Motor neuron (in vitro differentiated cells): ENCODE results near the gene PDE10A. TPM values are rescaled to one million over a fixed set of nuclear protein-coding genes. Genes with fewer than 3 reads are reported as not detected.
"Not testable (repeated sequence)": the region's sequence is repeated elsewhere in the genome, so short reads cannot be mapped to it uniquely, and the experiment has no call there.

Source experiments
- ATAC-seq, 8 experiments: fragments of 200-7000 bp; cut with Tn5 transposase; replicated peaks in 6 of 8; 2 replicates each; pipeline ENCODE4 v1.8.0; 2021; ENCODE audit warnings: mild to moderate bottlenecking in 8 of 8, moderate library complexity in 8 of 8
- H3K27ac ChIP-seq, 2 donors: fragments of 250-450 bp; sonication (Bioruptor Pico); 2 replicates each; pipeline ENCODE4 v1.9.0; 2021; ENCODE audit warnings: antibody characterized with exemption in 2 of 2, mild to moderate bottlenecking in 2 of 2, moderate library complexity in 1 of 2
- H3K4me1 ChIP-seq, 2 donors: fragments of 250-450 bp; sonication (Bioruptor Pico); replicated peaks in 1 of 2; 2 replicates each; pipeline ENCODE4 v1.6.1; 2021; ENCODE audit warnings: antibody characterized with exemption in 2 of 2, mild to moderate bottlenecking in 2 of 2, moderate library complexity in 1 of 2
- H3K4me3 ChIP-seq, 5 donors: fragments of 250-450 bp; sonication (Bioruptor Pico); 2 replicates each; pipeline ENCODE4 v1.9.0; 2021; ENCODE audit warnings: antibody characterized with exemption in 5 of 5, mild to moderate bottlenecking in 5 of 5, moderate library complexity in 4 of 5
- WGBS, 10 experiments: fragments of 450-650 bp; shearing (Covaris generic); methylation state at CpG; one replicate each; pipeline ENCODE4 v1.0.0; 2022; 5-methylcytosine and 5-hydroxymethylcytosine counted together
- in situ Hi-C, 9 experiments: fragments of 400-800 bp; cut with MboI; loops; one replicate each; pipeline ENCODE4 v1.15.0; 2021; ENCODE audit warnings: low sequenced_read_pairs in 9 of 9, low pct_unique_long_range_greater_than_20kb in 2 of 9; ENCODE audit not compliant: unreplicated experiment in 9 of 9
- total RNA-seq, 8 experiments: library from RNA; unstranded; fragments of 300-600 nt; gene quantifications; 2 replicates each; pipeline versions ENCODE4 v1.2.3 to v1.2.4, GENCODE V29; 2022

Gene PDE10A
- total RNA-seq, 8 experiments from 2014 or later: 1.0 to 15.4 (median 14.5) TPM

GRCh38 chr6:165602291-165602690 is 60.8 kb downstream of the PDE10A start:
- Histone ChIP-seq H3K27ac (no peak overlapping the region), H3K4me1 (no peaks in the 10 kb centered on the region), H3K4me3 (no peak overlapping the region)
- in situ Hi-C loops: no loop called here
- ATAC-seq: no peak
- WGBS, 10 experiments: 22 to 100% (median 80%) methylated on average over 1 to 6 of the region's 6 CpGs; no CpG with 5 or more reads in 2 of the 10 experiments

DNA sequence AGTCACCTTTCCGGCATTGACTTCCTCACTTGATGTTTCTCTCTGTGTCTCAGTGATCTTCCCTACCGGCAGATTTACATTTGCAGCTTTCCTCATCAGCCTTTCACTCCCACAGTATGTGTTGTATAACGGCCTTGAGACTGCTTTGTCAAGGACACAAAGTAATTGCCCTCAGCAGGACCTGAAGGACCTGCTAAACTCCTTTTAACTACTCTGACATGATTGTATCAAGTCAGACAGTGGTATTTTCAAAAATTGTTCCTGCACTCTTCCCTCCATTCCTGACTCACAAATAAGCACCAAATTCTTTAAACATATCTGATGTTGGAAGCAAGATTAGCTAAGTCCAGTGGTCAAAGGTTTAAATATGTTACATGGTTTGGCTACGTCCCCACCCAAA is 62.4 kb downstream of the PDE10A start:
- no peak overlapping the region for H3K4me3 ChIP-seq
- H3K4me1 ChIP-seq: no peaks in the 10 kb centered on the region
- in situ Hi-C loops: no loop called here
- ATAC-seq: no peak
- H3K27ac ChIP-seq: no peak overlapping the region
- 0 to 92% (median 59%) methylated on average over 1 to 4 of the region's 4 CpGs; no CpG with 5 or more reads in 2 of the 10 experiments for WGBS, 10 experiments

DNA sequence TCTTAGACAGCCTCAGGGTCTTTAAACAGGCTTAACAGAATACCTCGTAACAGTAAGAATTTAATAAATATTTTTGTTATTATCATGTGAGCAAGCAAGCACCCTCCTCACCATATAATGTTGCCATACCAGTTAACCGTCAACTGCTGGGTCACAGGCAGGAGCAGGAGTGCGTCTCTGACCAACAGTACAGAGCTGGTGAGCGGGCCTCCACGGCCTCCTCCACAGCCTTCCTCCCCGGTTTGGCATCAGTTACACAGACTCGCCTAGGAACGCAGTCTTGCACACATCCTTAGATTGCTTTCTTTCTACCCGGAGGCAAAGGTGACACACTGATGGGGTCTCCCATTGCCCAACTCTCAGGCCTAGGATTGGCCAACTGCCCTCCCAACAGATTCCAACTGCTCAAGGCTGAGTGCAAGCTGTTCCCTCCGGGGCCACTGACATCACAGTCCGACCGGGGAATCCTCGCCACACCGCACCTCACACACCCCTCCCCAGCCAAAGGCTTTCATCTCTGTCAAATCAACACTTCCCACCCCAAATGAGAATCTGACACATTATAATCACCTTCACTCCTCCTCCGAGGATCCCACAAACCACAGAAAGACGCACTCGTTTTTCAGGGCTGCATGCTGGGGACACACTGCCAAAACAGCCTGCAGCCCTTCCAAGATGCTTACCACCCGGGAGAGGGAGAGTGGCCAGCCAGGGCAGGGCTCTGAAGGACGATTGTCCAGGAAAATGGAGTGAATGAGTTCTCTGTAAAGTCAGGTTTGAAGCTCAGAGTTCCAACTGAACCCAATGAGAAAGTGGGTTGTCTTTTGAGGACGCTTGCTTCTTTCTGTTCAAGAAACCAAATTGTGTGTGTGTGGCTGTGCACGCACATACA is 63.2 kb downstream of the PDE10A start:
- no peak for ATAC-seq
- in situ Hi-C loops: no loop called here
- 24 to 96% (median 88%) methylated on average over 3 to 17 of the region's 21 CpGs; no CpG with 5 or more reads in 1 of the 10 experiments for WGBS, 10 experiments
- no peak overlapping the region for H3K4me3 ChIP-seq
- H3K4me1 ChIP-seq: no peaks in the 10 kb centered on the region
- H3K27ac ChIP-seq: no peak overlapping the region

GRCh38 chr6:165599121-165599520 is 63.9 kb downstream of the PDE10A start:
- ATAC-seq: no peak
- WGBS, 10 experiments: 0 to 83% (median 60%) methylated on average over 1 to 3 of the region's 3 CpGs; no CpG with 5 or more reads in 1 of the 10 experiments
- Histone ChIP-seq H3K27ac (no peak overlapping the region), H3K4me1 (no peaks in the 10 kb centered on the region), H3K4me3 (no peak overlapping the region)
- in situ Hi-C loops: no loop called here

DNA sequence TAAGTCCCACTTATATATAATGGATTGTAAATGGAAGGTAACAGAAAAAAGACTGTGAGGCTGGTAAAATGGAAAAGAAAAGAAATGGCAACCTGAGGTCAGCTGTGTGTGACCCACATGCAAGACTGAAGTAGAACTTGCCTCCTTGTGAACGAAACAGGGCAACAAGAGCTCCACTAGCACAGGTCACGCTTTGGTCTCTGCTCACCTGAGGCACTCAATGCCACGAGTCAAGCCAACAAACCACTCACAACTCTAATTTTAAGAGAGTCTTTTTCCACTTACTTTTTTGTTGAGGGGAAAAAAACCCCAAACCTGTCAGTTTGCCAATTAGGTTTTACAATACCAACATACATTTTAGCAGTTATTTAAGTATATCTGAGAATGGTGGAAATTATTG is 65.2 kb downstream of the PDE10A start:
- ATAC-seq: no peak
- 20 to 100% (median 74%) methylated on average over 1 to 3 of the region's 3 CpGs; no CpG with 5 or more reads in 3 of the 10 experiments for WGBS, 10 experiments
- H3K27ac ChIP-seq: no peak overlapping the region
- no peak overlapping the region for H3K4me3 ChIP-seq
- H3K4me1 ChIP-seq: no peaks in the 10 kb centered on the region
- in situ Hi-C loops: no loop called here

- in situ Hi-C loops: no loop called here
- Histone ChIP-seq H3K4me3 (no peak overlapping the region), H3K27ac (no peak overlapping the region), H3K4me1 (no peaks in the 10 kb centered on the region)
- 5 to 100% (median 66%) methylated on average over 1 to 7 of the region's 7 CpGs for WGBS, 10 experiments
- ATAC-seq: no peak
Observed at GRCh38 chr6:165594584-165595333, 68.3 kb downstream of the PDE10A start.

GRCh38 chr6:165592947-165593346 is 70.1 kb downstream of the PDE10A start:
- H3K27ac ChIP-seq, H3K4me3 ChIP-seq, H3K4me1 ChIP-seq, in situ Hi-C loops, ATAC-seq: not testable (repeated sequence)
- 17% methylated on average over 1 of the region's 4 CpGs; no CpG with 5 or more reads in 9 of the 10 experiments for WGBS, 10 experiments

DNA sequence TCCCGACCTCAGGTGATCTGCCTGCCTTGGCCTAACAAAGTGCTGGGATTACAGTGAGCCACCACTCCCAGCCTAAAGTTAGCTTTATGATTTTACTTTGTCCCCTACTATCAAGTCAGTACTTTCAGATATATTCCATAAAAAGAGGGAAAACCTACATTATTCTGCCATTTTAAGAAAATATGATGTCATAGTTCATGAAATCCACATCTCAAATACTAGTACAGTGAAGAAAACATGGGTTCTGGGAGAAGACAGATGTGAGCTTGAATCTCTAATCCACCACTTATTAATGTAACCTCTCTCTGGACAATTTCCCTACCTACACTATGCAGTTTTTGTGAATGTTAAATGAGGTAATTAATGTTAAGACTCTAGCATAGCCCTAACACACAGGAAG is 74.5 kb downstream of the PDE10A start:
- Histone ChIP-seq H3K4me3 (no peak overlapping the region), H3K27ac (no peak overlapping the region), H3K4me1 (no peaks in the 10 kb centered on the region)
- ATAC-seq: no peak
- in situ Hi-C loops: no loop called here
- 22 to 100% (median 83%) methylated on average over 1 of the region's 1 CpG; no CpG with 5 or more reads in 5 of the 10 experiments for WGBS, 10 experiments

DNA sequence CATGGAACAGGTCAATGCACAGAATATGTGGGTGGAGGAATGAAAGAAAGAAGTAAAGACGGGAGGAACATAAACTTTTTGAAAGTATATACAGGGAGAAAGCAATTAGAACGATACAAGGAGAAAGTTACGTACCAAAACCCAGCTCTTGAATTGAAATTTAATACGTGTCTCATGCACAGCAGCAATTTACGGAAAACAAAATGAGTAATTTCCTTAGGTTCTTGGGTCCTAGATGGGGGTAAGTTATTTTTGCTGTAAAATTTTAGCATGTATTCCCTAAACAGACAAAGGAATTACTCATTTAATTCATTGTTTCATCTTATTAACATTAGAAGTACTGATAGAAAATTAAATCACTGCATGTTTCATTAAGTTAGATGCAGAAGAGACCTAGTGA is 75.8 kb downstream of the PDE10A start:
- 30 to 100% (median 85%) methylated on average over 1 to 5 of the region's 5 CpGs for WGBS, 10 experiments
- Histone ChIP-seq H3K4me1 (no peaks in the 10 kb centered on the region), H3K27ac (no peak overlapping the region), H3K4me3 (no peak overlapping the region)
- in situ Hi-C loops: no loop called here
- ATAC-seq: no peak

DNA sequence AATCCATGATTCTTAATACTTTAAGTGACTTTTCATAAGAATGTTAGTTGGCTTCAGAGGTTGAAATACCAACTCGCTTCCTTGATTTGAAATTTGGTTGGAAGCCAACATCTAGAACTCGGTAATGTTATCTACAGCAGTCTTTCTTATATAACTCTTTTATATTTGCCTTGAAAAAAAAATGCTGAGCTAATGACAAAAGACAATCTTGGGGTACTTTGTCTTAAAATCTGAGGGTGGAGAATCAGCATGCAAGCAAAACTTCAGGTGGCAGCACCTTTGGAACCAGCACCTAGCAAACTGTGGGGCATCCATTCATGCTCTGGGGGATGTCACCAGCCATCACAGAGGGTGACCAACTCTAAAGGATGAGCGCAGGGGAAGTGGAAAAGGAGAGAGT is 76.3 kb downstream of the PDE10A start:
- Histone ChIP-seq H3K4me1 (no peaks in the 10 kb centered on the region), H3K4me3 (no peak overlapping the region), H3K27ac (no peak overlapping the region)
- 0 to 100% (median 91%) methylated on average over 1 to 3 of the region's 3 CpGs for WGBS, 10 experiments
- ATAC-seq: no peak
- in situ Hi-C loops: no loop called here

- Histone ChIP-seq H3K27ac (no peak overlapping the region), H3K4me3 (no peak overlapping the region), H3K4me1 (no peaks in the 10 kb centered on the region)
- ATAC-seq: no peak
- in situ Hi-C loops: no loop called here
Observed at GRCh38 chr6:165585060-165585459, 78.0 kb downstream of the PDE10A start.

DNA sequence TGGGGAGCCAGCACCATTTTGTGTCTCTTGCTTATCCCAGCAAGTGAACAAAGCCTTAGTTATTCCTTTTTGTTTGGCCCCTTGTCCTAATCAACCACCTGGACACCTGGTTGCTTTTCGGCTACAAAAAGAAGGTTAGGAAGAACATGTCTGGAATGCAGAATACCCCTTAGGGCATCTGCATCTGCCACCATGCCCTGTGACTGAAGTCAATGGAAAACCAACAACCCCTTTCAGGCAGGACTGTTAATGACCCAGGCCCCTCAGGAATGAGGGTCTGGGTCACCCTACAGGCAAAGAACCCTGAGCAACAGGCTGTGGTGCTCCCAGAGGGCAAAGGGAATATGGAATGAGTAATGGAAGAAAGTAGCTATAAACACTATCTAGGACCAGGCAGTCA is 78.5 kb downstream of the PDE10A start:
- WGBS, 10 experiments: 33 to 88% (median 85%) methylated on average over 1 of the region's 1 CpG; no CpG with 5 or more reads in 6 of the 10 experiments
- H3K27ac ChIP-seq: no peak overlapping the region

GRCh38 chr6:165581678-165582077 is 81.4 kb downstream of the PDE10A start:
- WGBS, 10 experiments: 30 to 100% (median 96%) methylated on average over 1 of the region's 1 CpG; no CpG with 5 or more reads in 2 of the 10 experiments
- in situ Hi-C loops: no loop called here
- Histone ChIP-seq H3K27ac (no peak overlapping the region), H3K4me3 (no peak overlapping the region), H3K4me1 (no peaks in the 10 kb centered on the region)
- ATAC-seq: no peak

More for the DNA sequence above, 78.5 kb downstream of the PDE10A start:
- H3K4me1 ChIP-seq: no peaks in the 10 kb centered on the region
- in situ Hi-C loops: no loop called here
- no peak for ATAC-seq
- no peak overlapping the region for H3K4me3 ChIP-seq
